LoVo (cell line): ENCODE data around the gene CALCOCO1.
"Not testable (repeated sequence)": the region's sequence is repeated elsewhere in the genome, so short reads cannot be mapped to it uniquely, and the experiment has no call there.

ENCODE experiments used
- DNase-seq: peaks from one replicate; pipeline ENCODE4 v3.0.0-alpha.2; 2016; ENCODE audit warnings: low spot score

CALCOCO1 gene

GRCh38 chr12:53696655-53697331 is 30.5 kb downstream of the CALCOCO1 start:
- DNase-seq = no peak

GRCh38 chr12:53696285-53696654 is 31.0 kb downstream of the CALCOCO1 start:
- peak; percentile 53 for DNase-seq

- no peak for DNase-seq
Measured at GRCh38 chr12:53695152-53696145, 31.8 kb downstream of the CALCOCO1 start.

GRCh38 chr12:53694756-53695151 is 32.5 kb downstream of the CALCOCO1 start:
- no peak for DNase-seq

- no peak for DNase-seq
Measured at GRCh38 chr12:53688134-53688533, 39.1 kb downstream of the CALCOCO1 start.

GRCh38 chr12:53686436-53686835 is 40.8 kb downstream of the CALCOCO1 start:
- DNase-seq = no peak

GRCh38 chr12:53684654-53685220 is 42.5 kb downstream of the CALCOCO1 start:
- no peak for DNase-seq

GRCh38 chr12:53683983-53684382 is 43.3 kb downstream of the CALCOCO1 start:
- no peak for DNase-seq

GRCh38 chr12:53683494-53683893 is 43.8 kb downstream of the CALCOCO1 start:
- no peak for DNase-seq

- DNase-seq = not testable (repeated sequence)
Measured at GRCh38 chr12:53680061-53680460, 47.2 kb downstream of the CALCOCO1 start.

GRCh38 chr12:53677800-53678148 is 49.5 kb downstream of the CALCOCO1 start:
- DNase-seq = no peak

- DNase-seq = no peak
Measured at GRCh38 chr12:53677016-53677799, 50.0 kb downstream of the CALCOCO1 start.

GRCh38 chr12:53676656-53677015 is 50.6 kb downstream of the CALCOCO1 start:
- no peak for DNase-seq

GRCh38 chr12:53675701-53676607 is 51.3 kb downstream of the CALCOCO1 start, which contains the start of gene ATP5MC2:
Gene ATP5MC2 (minus strand): TSS chr12:53676083. CDS start chr12:53672614, 3,469 bp downstream.
- DNase-seq = peak; percentile 100

- no peak for DNase-seq
Measured at GRCh38 chr12:53674977-53675700, 52.1 kb downstream of the CALCOCO1 start.

GRCh38 chr12:53670971-53671370 is 56.3 kb downstream of the CALCOCO1 start:
- DNase-seq = no peak

- DNase-seq = no peak
Measured at GRCh38 chr12:53670308-53670707, 56.9 kb downstream of the CALCOCO1 start.

- DNase-seq = no peak
Measured at GRCh38 chr12:53667080-53667479, 60.2 kb downstream of the CALCOCO1 start.

GRCh38 chr12:53664936-53665335 is 62.3 kb downstream of the CALCOCO1 start:
- no peak for DNase-seq

GRCh38 chr12:53664191-53664590 is 63.1 kb downstream of the CALCOCO1 start:
- DNase-seq = no peak
